GM10248 (cell line): ENCODE data around the gene CAD.
"Not testable (repeated sequence)": the region's sequence is repeated elsewhere in the genome, so short reads cannot be mapped to it uniquely, and the experiment has no call there.

ENCODE experiments used
- CTCF ChIA-PET: fragments of 300-600 bp; sonication (Branson Sonifier 250); formaldehyde crosslinking; extraction: SDS; loops from one replicate; lab custom pipeline; 2021; ENCODE audit warnings: antibody characterized with exemption; lab: Yijun Ruan, JAX
- POLR2A ChIA-PET: fragments of 350-650 bp; sonication (Branson Sonifier 250); formaldehyde crosslinking; extraction: SDS; loops from one replicate; lab custom pipeline; 2020; ENCODE audit warnings: antibody characterized with exemption; lab: Yijun Ruan, JAX
- DNase-seq: peaks from one replicate; pipeline ENCODE4 v3.0.0; 2012; ENCODE audit errors: extremely low spot score
- CTCF ChIP-seq: IDR thresholded peaks from 2 replicates; pipeline ENCODE4 v1.5.1; 2012; ENCODE audit warnings: mild to moderate bottlenecking, low read depth; ENCODE audit errors: extremely low read depth, missing control alignments, control extremely low read depth

CAD gene

GRCh38 chr2:27186613-27187345 is 30.4 kb upstream of the CAD start:
- DNase-seq, result no peak
- ChIA-PET CTCF (interaction anchor here (0.9 to 1.4 kb wide), 5 partner anchors 9 to 225 kb away, joined by 3 to 4 read pairs (median 3); no protein-coding TSS in a partner anchor), POLR2A (no interaction called here)
- TF ChIP-seq CTCF, result no peak

- ChIA-PET CTCF (interaction anchor here (2.0 to 3.3 kb wide), 2 partner anchors 90 to 92 kb away, joined by 7 to 33 read pairs; no protein-coding TSS in a partner anchor), POLR2A (no interaction called here)
- TF ChIP-seq CTCF, result no peak
- no peak for DNase-seq
Measured at GRCh38 chr2:27189989-27190388, 27.2 kb upstream of the CAD start.

GRCh38 chr2:27191070-27191829 is 25.9 kb upstream of the CAD start:
- ChIA-PET CTCF (interaction anchor here (0.8 to 3.3 kb wide), 28 partner anchors 9 to 236 kb away, joined by 3 to 33 read pairs (median 5); partner anchors contain the start of genes ABHD1, PREB and TRIM54), POLR2A (interaction anchor here (0.6 kb wide), 1 partner anchor 127 kb away, joined by 3 read pairs; no protein-coding TSS in a partner anchor)
- peak; percentile 68 for TF ChIP-seq CTCF
- DNase-seq, result peak; percentile 70

GRCh38 chr2:27194538-27195354 is 22.4 kb upstream of the CAD start:
- CTCF ChIA-PET, result interaction anchor here (0.9 to 1.6 kb wide), 6 partner anchors 9 to 233 kb away, joined by 3 to 6 read pairs (median 4); no protein-coding TSS in a partner anchor
- no peak for DNase-seq
- POLR2A ChIA-PET, result interaction anchor here (0.6 kb wide), 1 partner anchor 35 kb away, joined by 3 read pairs; no protein-coding TSS in a partner anchor
- no peak for TF ChIP-seq CTCF

- POLR2A ChIA-PET, CTCF ChIA-PET, DNase-seq: not testable (repeated sequence)
Measured at GRCh38 chr2:27195799-27196198, 21.4 kb upstream of the CAD start.

- POLR2A ChIA-PET, DNase-seq: not testable (repeated sequence)
- CTCF ChIA-PET, result interaction anchor here (1.5 kb wide), 1 partner anchor 46 kb away, joined by 3 read pairs; no protein-coding TSS in a partner anchor
Measured at GRCh38 chr2:27198068-27198467, 19.1 kb upstream of the CAD start.

- ChIA-PET CTCF (interaction anchor here (1.2 to 1.5 kb wide), 2 partner anchors 46 to 80 kb away, joined by 3 read pairs; no protein-coding TSS in a partner anchor), POLR2A (no interaction called here)
- TF ChIP-seq CTCF, result no peak
Measured at GRCh38 chr2:27198627-27199026, 18.5 kb upstream of the CAD start.

More at GRCh38 chr2:27198627-27199026, 18.5 kb upstream of the CAD start:
- DNase-seq, result no peak
